ENCODE measurements around the gene ANAPC5.
"Not testable (repeated sequence)": the region's sequence is repeated elsewhere in the genome, so short reads cannot be mapped to it uniquely, and the experiment has no call there.

Gene ANAPC5

GRCh38 chr12:121307397-121307796, 44.8 kb downstream of the ANAPC5 start:
- not testable (repeated sequence) for DNase-seq (ENCODE audit: low read depth)

GRCh38 chr12:121304306-121304705, 47.9 kb downstream of the ANAPC5 start:
- no peak for DNase-seq (ENCODE audit: low read depth)

GRCh38 chr12:121301876-121302275, 50.3 kb downstream of the ANAPC5 start:
- DNase-seq (ENCODE audit: low read depth) = no peak

- no peak for DNase-seq (ENCODE audit: low read depth)
These were observed 52.0 kb downstream of the ANAPC5 start for GRCh38 chr12:121300083-121300819.

- no peak for DNase-seq (ENCODE audit: low read depth)
These were observed 52.5 kb downstream of the ANAPC5 start for GRCh38 chr12:121299662-121300061.

GRCh38 chr12:121298411-121298810, 53.8 kb downstream of the ANAPC5 start:
- DNase-seq (ENCODE audit: low read depth) = not testable (repeated sequence)

- DNase-seq (ENCODE audit: low read depth) = no peak
These were observed 54.7 kb downstream of the ANAPC5 start for GRCh38 chr12:121297435-121297991.

- peak; percentile 35 for DNase-seq (ENCODE audit: low read depth)
These were observed 55.4 kb downstream of the ANAPC5 start, which contains the start of gene CAMKK2 for GRCh38 chr12:121296618-121297434. CAMKK2 (minus strand) TSS chr12:121296709; CDS start chr12:121274526, 22,183 bp downstream.

GRCh38 chr12:121295746-121296617, 56.2 kb downstream of the ANAPC5 start:
- DNase-seq (ENCODE audit: low read depth) = peak; percentile 29

- DNase-seq (ENCODE audit: low read depth) = no peak
These were observed 57.0 kb downstream of the ANAPC5 start for GRCh38 chr12:121295116-121295745.

GRCh38 chr12:121294151-121294889, 57.9 kb downstream of the ANAPC5 start:
- DNase-seq (ENCODE audit: low read depth) = no peak

GRCh38 chr12:121293603-121294002, 58.6 kb downstream of the ANAPC5 start:
- no peak for DNase-seq (ENCODE audit: low read depth)

- no peak for DNase-seq (ENCODE audit: low read depth)
These were observed 61.8 kb downstream of the ANAPC5 start for GRCh38 chr12:121290410-121290809.

GRCh38 chr12:121289962-121290361, 62.2 kb downstream of the ANAPC5 start:
- DNase-seq (ENCODE audit: low read depth) = no peak

GRCh38 chr12:121288986-121289385, 63.2 kb downstream of the ANAPC5 start:
- DNase-seq (ENCODE audit: low read depth) = no peak

GRCh38 chr12:121288158-121288845, 63.9 kb downstream of the ANAPC5 start:
- no peak for DNase-seq (ENCODE audit: low read depth)

- DNase-seq (ENCODE audit: low read depth) = no peak
These were observed 64.8 kb downstream of the ANAPC5 start for GRCh38 chr12:121287267-121287954.

- DNase-seq (ENCODE audit: low read depth) = no peak
These were observed 66.4 kb downstream of the ANAPC5 start for GRCh38 chr12:121285856-121286255.

Data from CMK (cell line).